Nephron (organoid): ENCODE measurements around the gene CDH13.

ENCODE experiments used
- H3K27ac Mint-ChIP-seq, 3 experiments: 2 replicates each; pipeline ENCODE4 v1.8.0; 2020; ENCODE audit warnings: mixed read lengths in 3 of 3, mild to moderate bottlenecking in 2 of 3, moderate library complexity in 1 of 3
- H3K27me3 Mint-ChIP-seq: 2 replicates; pipeline ENCODE4 v1.8.0; 2021; ENCODE audit warnings: low read depth, mild to moderate bottlenecking, moderate library complexity, mixed read lengths
- H3K36me3 Mint-ChIP-seq: 2 replicates; pipeline ENCODE4 v1.8.0; 2020; ENCODE audit warnings: low read depth, mixed read lengths
- H3K4me1 Mint-ChIP-seq: 2 replicates; pipeline ENCODE4 v1.8.0; 2020; ENCODE audit warnings: mixed read lengths
- H3K4me3 Mint-ChIP-seq, 3 experiments: 2 replicates each; pipeline ENCODE4 v1.8.0; 2020; ENCODE audit warnings: mild to moderate bottlenecking in 3 of 3, mixed read lengths in 3 of 3, moderate library complexity in 2 of 3
- H3K9me3 Mint-ChIP-seq: 2 replicates; pipeline ENCODE4 v1.8.0; 2020; ENCODE audit warnings: mixed read lengths
- CTCF ChIP-seq, 3 experiments: fragments of 200-600 bp; sonication (generic); IDR thresholded peaks; one replicate each; pipeline ENCODE4 v1.5.0; 2021; ENCODE audit warnings: antibody characterized with exemption in 3 of 3; ENCODE audit not compliant: unreplicated experiment in 3 of 3

CDH13 gene

DNA sequence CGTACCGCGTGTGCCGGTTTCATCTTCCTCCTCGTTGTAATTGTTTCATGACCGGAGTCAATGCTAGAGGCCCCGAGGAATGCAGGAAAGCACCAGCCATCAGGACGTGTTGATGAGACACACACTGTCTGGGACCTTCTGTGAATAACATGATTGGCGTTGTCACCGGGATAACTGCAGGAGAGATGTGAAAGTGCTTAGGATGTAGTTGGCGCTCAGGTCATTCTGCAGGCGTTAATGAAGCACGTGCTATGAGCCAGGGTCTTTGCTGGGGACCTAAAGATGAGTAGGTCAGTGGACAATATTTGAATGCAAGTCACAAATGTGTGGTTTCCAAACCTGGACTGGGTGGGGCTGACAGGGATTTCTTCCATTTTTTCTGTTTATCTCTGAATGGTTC is 999.4 kb downstream of the CDH13 start:
- H3K36me3 Mint-ChIP-seq, result no peaks in the 10 kb centered on the region

GRCh38 chr16:83626676-83627075 is 999.9 kb downstream of the CDH13 start:
- no peaks in the 10 kb centered on the region for H3K36me3 Mint-ChIP-seq
- H3K4me1 Mint-ChIP-seq, result no peaks in the 10 kb centered on the region
- TF ChIP-seq CTCF (IDR thresholded peaks at IDR 0.05; ENCODE audit: unreplicated experiment in 3 of 3), result no peak
- H3K27me3 Mint-ChIP-seq, result peaks cover 5% of the 10 kb centered on the region
- no peak overlapping the region for H3K27ac Mint-ChIP-seq
- no peak overlapping the region for H3K4me3 Mint-ChIP-seq
- no peaks in the 10 kb centered on the region for H3K9me3 Mint-ChIP-seq

More for the DNA sequence above, 999.4 kb downstream of the CDH13 start:
- H3K27ac Mint-ChIP-seq, result no peak overlapping the region
- H3K9me3 Mint-ChIP-seq, result no peaks in the 10 kb centered on the region
- no peak for TF ChIP-seq CTCF (IDR thresholded peaks at IDR 0.05; ENCODE audit: unreplicated experiment in 3 of 3)
- H3K4me3 Mint-ChIP-seq, result no peak overlapping the region
- H3K27me3 Mint-ChIP-seq, result peaks cover 4% of the 10 kb centered on the region
- H3K4me1 Mint-ChIP-seq, result no peaks in the 10 kb centered on the region

- H3K4me3 Mint-ChIP-seq, result no peak overlapping the region
- H3K36me3 Mint-ChIP-seq, result no peaks in the 10 kb centered on the region
- H3K9me3 Mint-ChIP-seq, result no peaks in the 10 kb centered on the region
- TF ChIP-seq CTCF (IDR thresholded peaks at IDR 0.05; ENCODE audit: unreplicated experiment in 3 of 3), result no peak
- H3K27me3 Mint-ChIP-seq, result peaks cover 9% of the 10 kb centered on the region
- no peaks in the 10 kb centered on the region for H3K4me1 Mint-ChIP-seq
- no peak overlapping the region for H3K27ac Mint-ChIP-seq
Observed at GRCh38 chr16:83627996-83628395, 1001.2 kb downstream of the CDH13 start.

GRCh38 chr16:83629426-83629825 is 1002.7 kb downstream of the CDH13 start:
- H3K27me3 Mint-ChIP-seq, result peaks cover 5% of the 10 kb centered on the region
- H3K9me3 Mint-ChIP-seq, result no peaks in the 10 kb centered on the region

GRCh38 chr16:83629836-83630235 is 1003.1 kb downstream of the CDH13 start:
- Mint-ChIP-seq H3K4me3 (no peak overlapping the region), H3K4me1 (no peaks in the 10 kb centered on the region), H3K27ac (no peak overlapping the region), H3K36me3 (no peaks in the 10 kb centered on the region), H3K27me3 (peaks cover 8% of the 10 kb centered on the region), H3K9me3 (no peaks in the 10 kb centered on the region)
- TF ChIP-seq CTCF (IDR thresholded peaks at IDR 0.05; ENCODE audit: unreplicated experiment in 3 of 3), result no peak

More at GRCh38 chr16:83629426-83629825, 1002.7 kb downstream of the CDH13 start:
- Mint-ChIP-seq H3K4me3 (no peak overlapping the region), H3K36me3 (no peaks in the 10 kb centered on the region), H3K4me1 (no peaks in the 10 kb centered on the region), H3K27ac (no peak overlapping the region)
- no peak for TF ChIP-seq CTCF (IDR thresholded peaks at IDR 0.05; ENCODE audit: unreplicated experiment in 3 of 3)

DNA sequence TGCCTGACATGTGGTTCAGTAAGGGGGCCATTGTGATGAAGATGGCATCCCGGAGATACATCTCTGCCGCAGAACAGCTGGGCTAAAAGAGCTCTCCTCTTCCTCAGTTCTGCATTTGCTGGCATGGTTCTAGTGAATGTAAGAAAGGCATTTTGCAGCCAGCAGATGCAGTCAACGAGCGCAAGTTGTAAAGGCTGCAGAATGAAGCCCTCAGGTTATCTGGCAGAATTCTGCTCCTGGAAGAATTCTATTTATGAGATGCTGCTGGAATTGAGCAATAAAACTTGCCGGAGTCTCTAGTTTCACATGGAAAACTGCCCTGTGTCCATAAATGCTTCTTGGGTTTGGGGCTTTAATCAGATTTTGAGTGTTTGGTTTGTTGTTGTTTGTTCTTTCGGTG is 1004.2 kb downstream of the CDH13 start:
- Mint-ChIP-seq H3K4me3 (no peak overlapping the region), H3K9me3 (no peaks in the 10 kb centered on the region), H3K36me3 (no peaks in the 10 kb centered on the region), H3K4me1 (no peaks in the 10 kb centered on the region), H3K27me3 (peaks cover 8% of the 10 kb centered on the region), H3K27ac (no peak overlapping the region)
- no peak for TF ChIP-seq CTCF (IDR thresholded peaks at IDR 0.05; ENCODE audit: unreplicated experiment in 3 of 3)
